Stomach (tissue), 4 donors: Measurements from ENCODE around the gene NDNF.

Source experiments
- POLR2A ChIP-seq, 4 donors: fragments of 450-650 bp; IDR thresholded peaks; one replicate each; pipeline ENCODE4 v1.6.1; 2016; ENCODE audit warnings: antibody characterized with exemption in 4 of 4, control low read depth in 2 of 4, mild to moderate bottlenecking in 1 of 4, moderate library complexity in 1 of 4
- TF ChIP-seq, protein P1 (sequence below), 7 experiments: fragments of 450-650 bp in 4 of 7; fragments of 200-600 bp in 3 of 7; sonication (generic) in 3 of 7; IDR thresholded peaks; one replicate each; pipeline ENCODE4 v1.5.1; 2016 to 2019; ENCODE audit warnings: antibody characterized with exemption in 7 of 7, control low read depth in 2 of 7, mild to moderate bottlenecking in 1 of 7

DNA sequence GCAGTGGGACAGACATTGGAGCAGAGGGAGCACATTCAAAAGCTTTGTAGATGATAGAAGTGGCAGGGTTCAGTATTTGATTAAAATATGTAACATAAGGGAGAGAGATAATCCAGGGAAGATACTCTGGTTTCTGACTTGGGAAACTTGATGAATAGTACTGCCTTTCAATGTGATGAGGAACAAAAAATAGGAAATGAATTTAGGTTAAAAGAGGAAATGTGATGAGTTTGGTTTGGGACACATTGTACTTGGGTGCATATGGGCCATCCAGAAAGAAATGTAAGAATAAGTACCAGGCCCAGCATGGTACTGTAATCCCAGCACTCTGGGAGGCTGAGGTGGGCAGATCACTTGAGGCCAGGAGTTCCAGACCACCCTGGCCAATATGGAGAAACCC is 20.9 kb upstream of the NDNF start:
- TF ChIP-seq, protein P1, sequence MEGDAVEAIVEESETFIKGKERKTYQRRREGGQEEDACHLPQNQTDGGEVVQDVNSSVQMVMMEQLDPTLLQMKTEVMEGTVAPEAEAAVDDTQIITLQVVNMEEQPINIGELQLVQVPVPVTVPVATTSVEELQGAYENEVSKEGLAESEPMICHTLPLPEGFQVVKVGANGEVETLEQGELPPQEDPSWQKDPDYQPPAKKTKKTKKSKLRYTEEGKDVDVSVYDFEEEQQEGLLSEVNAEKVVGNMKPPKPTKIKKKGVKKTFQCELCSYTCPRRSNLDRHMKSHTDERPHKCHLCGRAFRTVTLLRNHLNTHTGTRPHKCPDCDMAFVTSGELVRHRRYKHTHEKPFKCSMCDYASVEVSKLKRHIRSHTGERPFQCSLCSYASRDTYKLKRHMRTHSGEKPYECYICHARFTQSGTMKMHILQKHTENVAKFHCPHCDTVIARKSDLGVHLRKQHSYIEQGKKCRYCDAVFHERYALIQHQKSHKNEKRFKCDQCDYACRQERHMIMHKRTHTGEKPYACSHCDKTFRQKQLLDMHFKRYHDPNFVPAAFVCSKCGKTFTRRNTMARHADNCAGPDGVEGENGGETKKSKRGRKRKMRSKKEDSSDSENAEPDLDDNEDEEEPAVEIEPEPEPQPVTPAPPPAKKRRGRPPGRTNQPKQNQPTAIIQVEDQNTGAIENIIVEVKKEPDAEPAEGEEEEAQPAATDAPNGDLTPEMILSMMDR (IDR thresholded peaks at IDR 0.05): no peak
- no peak for TF ChIP-seq POLR2A (IDR thresholded peaks at IDR 0.05)
